ENCODE results near the gene CHURC1.

DNA sequence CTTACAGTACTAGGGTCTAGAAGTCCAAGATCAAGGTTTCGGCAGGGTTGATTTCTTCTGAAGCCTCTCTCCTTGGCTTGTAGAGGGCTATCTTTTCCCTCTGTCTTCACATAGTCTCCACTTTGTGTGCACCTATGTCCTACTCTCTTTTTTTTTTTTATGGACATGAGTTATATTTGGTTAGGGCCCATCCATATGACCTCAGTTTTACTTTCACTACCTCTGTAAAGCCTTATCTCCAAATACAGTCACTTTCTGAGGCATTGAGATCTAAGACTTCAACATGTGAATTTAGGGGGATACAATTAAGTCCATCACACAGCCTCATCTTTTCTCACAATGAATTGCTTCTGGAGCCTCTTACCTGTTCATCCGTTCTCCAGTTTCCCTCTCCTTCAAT, 28.7 kb upstream of the CHURC1 start:
- TF ChIP-seq, protein P1, sequence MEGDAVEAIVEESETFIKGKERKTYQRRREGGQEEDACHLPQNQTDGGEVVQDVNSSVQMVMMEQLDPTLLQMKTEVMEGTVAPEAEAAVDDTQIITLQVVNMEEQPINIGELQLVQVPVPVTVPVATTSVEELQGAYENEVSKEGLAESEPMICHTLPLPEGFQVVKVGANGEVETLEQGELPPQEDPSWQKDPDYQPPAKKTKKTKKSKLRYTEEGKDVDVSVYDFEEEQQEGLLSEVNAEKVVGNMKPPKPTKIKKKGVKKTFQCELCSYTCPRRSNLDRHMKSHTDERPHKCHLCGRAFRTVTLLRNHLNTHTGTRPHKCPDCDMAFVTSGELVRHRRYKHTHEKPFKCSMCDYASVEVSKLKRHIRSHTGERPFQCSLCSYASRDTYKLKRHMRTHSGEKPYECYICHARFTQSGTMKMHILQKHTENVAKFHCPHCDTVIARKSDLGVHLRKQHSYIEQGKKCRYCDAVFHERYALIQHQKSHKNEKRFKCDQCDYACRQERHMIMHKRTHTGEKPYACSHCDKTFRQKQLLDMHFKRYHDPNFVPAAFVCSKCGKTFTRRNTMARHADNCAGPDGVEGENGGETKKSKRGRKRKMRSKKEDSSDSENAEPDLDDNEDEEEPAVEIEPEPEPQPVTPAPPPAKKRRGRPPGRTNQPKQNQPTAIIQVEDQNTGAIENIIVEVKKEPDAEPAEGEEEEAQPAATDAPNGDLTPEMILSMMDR (IDR thresholded peaks at IDR 0.05; ENCODE audit: control extremely low read depth in 1 of 3, insufficient read depth in 1 of 3, low read depth in 1 of 3, low read length in 3 of 3), result no peak
- TF ChIP-seq RAD21 (IDR thresholded peaks at IDR 0.05 in 1 of 2, conservative IDR thresholded peaks at IDR 0.05 in 1 of 2; ENCODE audit: low read depth in 2 of 2, low read length in 2 of 2), result no peak
- TF ChIP-seq CBX5 (IDR thresholded peaks at IDR 0.05; ENCODE audit: low read depth, low read length), result no peak
- TF ChIP-seq ASH2L (IDR thresholded peaks at IDR 0.05; ENCODE audit: low read length), result no peak
- no peak for TF ChIP-seq FOSL1 (IDR thresholded peaks at IDR 0.05; ENCODE audit: insufficient read depth, low read depth, low read length)
- no peak for TF ChIP-seq EGR1 (IDR thresholded peaks at IDR 0.05; ENCODE audit: borderline replicate concordance, low read depth, low read length)
- TF ChIP-seq EP300 (IDR thresholded peaks at IDR 0.05; ENCODE audit: borderline replicate concordance in 1 of 2, low read depth in 2 of 2, low read length in 2 of 2), result no peak
- TF ChIP-seq RNF2 (IDR thresholded peaks at IDR 0.05; ENCODE audit: borderline replicate concordance, low read depth, low read length, missing control alignments, poor library complexity, severe bottlenecking), result no peak
- no peak for TF ChIP-seq POLR2A (IDR thresholded peaks at IDR 0.05; ENCODE audit: control extremely low read depth in 1 of 2, low read depth in 2 of 2, low read length in 2 of 2)
- TF ChIP-seq EZH2 (IDR thresholded peaks at IDR 0.05; ENCODE audit: low read depth, low read length, severe bottlenecking), result no peak
- TF ChIP-seq SP2 (IDR thresholded peaks at IDR 0.05; ENCODE audit: low read length), result no peak
